ENCODE results near the gene ARHGDIA. TPM values are rescaled to one million over a fixed set of nuclear protein-coding genes. Genes with fewer than 3 reads are reported as not detected.

ARHGDIA gene
- total RNA-seq, 2 experiments from 2014 or later, result 706 to 715 TPM

- no peak overlapping the region for H3K4me3 ChIP-seq (ENCODE audit: low read length)
- ATAC-seq (ENCODE audit: poor library complexity) (no peak), DNase-seq (no peak)
- H3K36me3 ChIP-seq (ENCODE audit: insufficient read depth, low read length), result peaks cover 55% of the 10 kb centered on the region
- no peaks in the 10 kb centered on the region for H3K9me3 Mint-ChIP-seq
- H3K36me3 Mint-ChIP-seq (ENCODE audit: low read depth), result peaks cover 29% of the 10 kb centered on the region
- intact Hi-C loops (cut with DNase I, micrococcal nuclease), result no loop called here
- H3K4me3 Mint-ChIP-seq, result no peak overlapping the region
- H3K27ac Mint-ChIP-seq, result no peak overlapping the region
- CTCF ChIA-PET, result interaction anchor here (1.1 kb wide), 1 partner anchor 9 kb away, joined by 3 read pairs; no protein-coding TSS in a partner anchor
- no peak for TF ChIP-seq CTCF (IDR thresholded peaks at IDR 0.05)
- no peak overlapping the region for H3K27ac ChIP-seq (ENCODE audit: low read depth in 1 of 2, low read length in 2 of 2)
- no peaks in the 10 kb centered on the region for H3K27me3 ChIP-seq (ENCODE audit: control insufficient read depth in 1 of 2, insufficient read depth in 2 of 2, low read length in 2 of 2)
- peaks cover 0 to 16% of the 10 kb centered on the region in 2 experiments for H3K9me3 ChIP-seq (ENCODE audit: control insufficient read depth in 1 of 2, insufficient read depth in 1 of 2, low read length in 2 of 2)
- POLR2A ChIA-PET, result no interaction called here
- no peaks in the 10 kb centered on the region for H3K4me1 Mint-ChIP-seq (ENCODE audit: low read depth)
- no peaks in the 10 kb centered on the region for H3K4me1 ChIP-seq (ENCODE audit: insufficient read depth, low read length)
- H3K27me3 Mint-ChIP-seq, result no peaks in the 10 kb centered on the region
Measured at GRCh38 chr17:81845361-81845760, 25.8 kb downstream of the ARHGDIA start.

- ChIA-PET CTCF (no interaction called here), POLR2A (no interaction called here)
- Histone ChIP-seq H3K36me3 (ENCODE audit: insufficient read depth, low read length) (peaks cover 55% of the 10 kb centered on the region), H3K4me3 (ENCODE audit: low read length) (no peak overlapping the region), H3K4me1 (ENCODE audit: insufficient read depth, low read length) (no peaks in the 10 kb centered on the region), H3K27me3 (ENCODE audit: control insufficient read depth in 1 of 2, insufficient read depth in 2 of 2, low read length in 2 of 2) (no peaks in the 10 kb centered on the region), H3K9me3 (ENCODE audit: control insufficient read depth in 1 of 2, insufficient read depth in 1 of 2, low read length in 2 of 2) (peaks cover 0 to 16% of the 10 kb centered on the region in 2 experiments), H3K27ac (ENCODE audit: low read depth in 1 of 2, low read length in 2 of 2) (no peak overlapping the region)
- intact Hi-C loops (cut with DNase I, micrococcal nuclease), result no loop called here
- DNase-seq, result no peak
- peaks cover 29% of the 10 kb centered on the region for H3K36me3 Mint-ChIP-seq (ENCODE audit: low read depth)
- H3K4me1 Mint-ChIP-seq (ENCODE audit: low read depth), result no peaks in the 10 kb centered on the region
- no peaks in the 10 kb centered on the region for H3K27me3 Mint-ChIP-seq
- no peak for TF ChIP-seq CTCF (IDR thresholded peaks at IDR 0.05)
- H3K27ac Mint-ChIP-seq, result no peak overlapping the region
- no peak overlapping the region for H3K4me3 Mint-ChIP-seq
- no peak for ATAC-seq (ENCODE audit: poor library complexity)
- H3K9me3 Mint-ChIP-seq, result no peaks in the 10 kb centered on the region
Measured at GRCh38 chr17:81844887-81845286, 26.2 kb downstream of the ARHGDIA start.

GRCh38 chr17:81844327-81844851, 26.7 kb downstream of the ARHGDIA start:
- no peak overlapping the region for H3K4me3 ChIP-seq (ENCODE audit: low read length)
- Mint-ChIP-seq H3K4me3 (no peak overlapping the region), H3K4me1 (ENCODE audit: low read depth) (no peaks in the 10 kb centered on the region), H3K9me3 (no peaks in the 10 kb centered on the region), H3K36me3 (ENCODE audit: low read depth) (peaks cover 29% of the 10 kb centered on the region), H3K27ac (no peak overlapping the region), H3K27me3 (no peaks in the 10 kb centered on the region)
- H3K27me3 ChIP-seq (ENCODE audit: control insufficient read depth in 1 of 2, insufficient read depth in 2 of 2, low read length in 2 of 2), result no peaks in the 10 kb centered on the region
- POLR2A ChIA-PET, result interaction anchor here (0.6 kb wide), 1 partner anchor 11 kb away, joined by 3 read pairs; no protein-coding TSS in a partner anchor
- CTCF ChIA-PET, result no interaction called here
- H3K4me1 ChIP-seq (ENCODE audit: insufficient read depth, low read length), result no peaks in the 10 kb centered on the region
- H3K9me3 ChIP-seq (ENCODE audit: control insufficient read depth in 1 of 2, insufficient read depth in 1 of 2, low read length in 2 of 2), result peaks cover 0 to 16% of the 10 kb centered on the region in 2 experiments
- DNase-seq (no peak), ATAC-seq (ENCODE audit: poor library complexity) (no peak)
- intact Hi-C loops (cut with DNase I, micrococcal nuclease), result no loop called here
- TF ChIP-seq CTCF (IDR thresholded peaks at IDR 0.05), result no peak
- H3K27ac ChIP-seq (ENCODE audit: low read depth in 1 of 2, low read length in 2 of 2), result no peak overlapping the region
- peaks cover 53% of the 10 kb centered on the region for H3K36me3 ChIP-seq (ENCODE audit: insufficient read depth, low read length)

All from CD4-positive, alpha-beta T cell (primary cell).